Measurements from ENCODE around the gene KCNJ14.
"Not testable (repeated sequence)": the region's sequence is repeated elsewhere in the genome, so short reads cannot be mapped to it uniquely, and the experiment has no call there.

The KCNJ14 gene

DNA sequence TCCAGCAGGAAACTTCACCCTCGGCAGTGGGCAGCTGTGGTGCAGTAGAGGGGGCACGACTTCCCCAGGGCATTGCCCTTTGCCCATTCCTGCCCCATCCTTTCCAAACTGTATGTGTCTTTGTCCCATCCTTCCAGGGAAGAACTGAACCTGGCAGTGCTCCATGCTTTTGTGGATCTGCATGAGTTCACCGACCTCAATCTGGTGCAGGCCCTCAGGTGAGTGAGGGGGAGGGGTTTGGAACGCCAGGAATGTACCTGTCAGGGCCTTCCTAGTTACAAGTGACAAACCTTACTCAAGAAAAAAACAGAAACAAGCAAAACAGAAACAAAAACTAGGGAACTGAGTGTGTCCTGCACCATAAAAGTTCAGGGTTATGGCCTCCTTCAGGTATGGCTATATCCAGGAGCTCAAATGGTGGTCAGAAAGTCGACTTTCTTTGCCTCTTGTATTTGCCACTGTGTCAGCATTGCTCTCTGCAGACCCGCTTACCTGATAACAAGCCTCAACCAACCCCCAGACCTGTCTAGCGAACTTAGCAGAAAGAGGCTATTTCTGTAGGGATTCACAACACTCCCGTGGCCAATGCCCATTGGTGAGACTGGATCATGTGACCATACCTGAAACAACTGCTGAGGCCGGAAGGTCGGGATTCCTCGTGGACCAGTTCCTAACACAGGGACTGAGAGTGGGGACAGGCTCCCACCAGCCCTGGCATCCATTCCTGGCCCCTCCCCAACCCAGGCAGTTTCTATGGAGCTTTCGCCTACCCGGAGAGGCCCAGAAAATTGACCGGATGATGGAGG lies 18.0 kb downstream of the KCNJ14 start:
- no peak for DNase-seq

- DNase-seq = no peak
Observed at GRCh38 chr19:48474084-48474592, 18.8 kb downstream of the KCNJ14 start.

DNA sequence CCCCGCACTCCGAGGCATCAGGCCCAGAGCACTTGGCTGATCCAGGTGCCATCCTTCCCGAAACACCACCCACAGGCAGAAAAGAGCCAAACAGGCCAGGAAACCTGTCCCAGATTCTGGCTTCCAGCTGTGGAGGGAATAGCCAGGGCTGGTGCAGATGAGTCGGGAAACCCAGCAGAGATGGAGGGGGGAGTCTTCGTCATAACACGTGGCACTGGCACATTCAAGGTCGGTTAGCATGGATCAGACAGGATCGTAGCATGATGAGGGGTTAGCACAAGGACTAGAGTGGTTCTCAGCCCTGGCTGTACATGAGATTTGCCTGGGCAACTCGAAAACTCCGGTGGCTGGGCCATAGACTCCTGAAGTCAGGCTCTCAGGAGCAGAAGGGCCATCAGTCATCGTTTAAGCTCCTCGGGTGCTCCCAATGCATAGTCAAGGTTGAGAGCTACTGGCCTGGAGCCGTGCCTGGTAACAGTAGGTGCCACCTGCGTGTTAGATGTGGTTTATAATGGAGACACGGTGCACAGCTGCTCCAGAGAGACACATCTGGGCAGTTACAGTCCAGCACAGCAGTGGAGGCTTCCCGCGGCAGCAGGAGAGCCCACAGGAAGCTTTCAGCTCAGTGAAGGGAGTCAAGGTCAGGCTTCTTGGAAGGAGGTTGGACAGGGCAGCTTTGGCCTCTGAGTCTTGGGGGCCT lies 20.1 kb downstream of the KCNJ14 start:
- DNase-seq = no peak

GRCh38 chr19:48476176-48476575 lies 20.8 kb downstream of the KCNJ14 start:
- DNase-seq = no peak

DNA sequence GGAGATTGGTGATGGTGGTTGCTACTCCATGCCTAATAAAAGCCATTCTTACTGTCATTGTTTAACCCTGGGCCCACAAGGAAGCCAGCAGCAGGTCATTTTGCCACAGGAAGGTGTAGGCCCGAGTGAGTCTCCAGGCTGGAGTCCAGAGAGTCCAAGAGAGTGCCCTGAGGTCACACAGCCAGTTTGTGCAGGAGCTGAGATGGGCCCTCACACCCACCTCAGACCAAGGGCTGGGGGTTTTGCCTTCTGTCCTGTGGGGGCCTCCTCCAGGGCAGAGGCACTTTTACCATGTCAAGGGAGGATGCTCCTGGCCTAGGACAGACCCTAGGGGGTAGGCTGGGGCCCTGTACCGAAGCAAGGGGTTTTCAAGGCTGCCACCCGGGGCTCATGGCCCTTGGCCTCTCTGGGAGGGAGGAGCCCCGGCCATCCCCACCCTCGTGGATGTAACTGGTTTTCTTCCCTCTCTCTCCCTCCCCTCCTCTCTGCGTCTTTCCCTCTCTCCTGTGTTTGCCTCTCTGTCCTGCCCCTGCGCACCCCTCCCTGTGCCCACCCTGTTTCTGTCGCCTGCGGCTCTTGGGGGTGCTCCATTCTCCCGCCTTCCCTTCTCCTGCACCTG lies 21.8 kb downstream of the KCNJ14 start:
- DNase-seq = no peak

DNA sequence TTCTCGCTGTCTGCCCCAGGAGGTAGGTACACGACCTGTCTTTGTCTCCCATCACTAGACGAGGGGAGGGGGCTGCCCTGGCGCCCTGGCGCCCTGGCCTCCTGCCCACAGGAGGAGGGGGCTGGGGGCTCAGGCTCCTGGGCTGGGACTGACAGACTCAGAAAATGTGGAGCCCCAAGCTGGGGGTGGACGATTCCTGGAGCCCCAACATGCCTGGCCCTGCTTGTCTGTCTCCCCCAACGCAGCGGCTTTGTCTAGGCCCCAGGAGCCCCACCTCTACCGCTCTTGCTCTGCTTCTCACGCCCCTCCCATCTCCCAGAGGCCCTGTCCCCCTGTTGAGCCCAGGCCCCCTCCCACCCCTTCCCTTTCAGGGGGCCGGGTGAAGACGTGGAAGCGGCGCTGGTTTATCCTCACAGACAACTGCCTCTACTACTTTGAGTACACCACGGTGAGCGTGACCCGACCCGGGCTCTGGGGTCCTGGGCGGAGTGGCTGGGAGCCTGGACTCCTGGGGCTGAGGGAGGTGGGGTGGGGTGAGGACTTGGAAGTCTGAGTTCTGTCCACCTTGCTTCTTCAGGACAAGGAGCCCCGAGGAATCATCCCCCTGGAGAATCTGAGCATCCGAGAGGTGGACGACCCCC lies 22.4 kb downstream of the KCNJ14 start:
- no peak for DNase-seq

GRCh38 chr19:48478339-48479256 lies 23.2 kb downstream of the KCNJ14 start:
- no peak for DNase-seq

- no peak for DNase-seq
Observed at GRCh38 chr19:48479686-48480085, 24.3 kb downstream of the KCNJ14 start.

DNA sequence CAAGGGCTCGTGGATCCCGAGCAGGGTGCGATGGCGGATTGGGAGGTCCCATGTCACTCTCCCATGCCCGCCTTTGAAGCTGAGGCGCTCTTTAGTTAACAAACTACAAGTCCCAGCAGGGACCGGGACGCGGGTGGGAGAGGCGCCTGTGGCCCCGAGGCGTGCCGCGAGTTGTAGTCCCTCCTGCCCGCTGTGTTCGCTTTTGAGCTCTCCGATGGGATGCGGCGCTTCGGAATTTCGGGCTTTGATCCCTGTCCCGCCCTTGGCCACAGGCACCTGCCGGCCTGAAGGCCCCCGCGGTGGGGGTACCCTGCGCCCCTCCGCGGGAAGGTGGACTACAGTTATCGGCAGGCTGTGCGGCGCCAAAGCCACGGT lies 24.8 kb downstream of the KCNJ14 start:
- DNase-seq = no peak

GRCh38 chr19:48480558-48481500 lies 25.5 kb downstream of the KCNJ14 start:
- DNase-seq = no peak

- DNase-seq = no peak
Observed at GRCh38 chr19:48481846-48482639, 26.7 kb downstream of the KCNJ14 start.

DNA sequence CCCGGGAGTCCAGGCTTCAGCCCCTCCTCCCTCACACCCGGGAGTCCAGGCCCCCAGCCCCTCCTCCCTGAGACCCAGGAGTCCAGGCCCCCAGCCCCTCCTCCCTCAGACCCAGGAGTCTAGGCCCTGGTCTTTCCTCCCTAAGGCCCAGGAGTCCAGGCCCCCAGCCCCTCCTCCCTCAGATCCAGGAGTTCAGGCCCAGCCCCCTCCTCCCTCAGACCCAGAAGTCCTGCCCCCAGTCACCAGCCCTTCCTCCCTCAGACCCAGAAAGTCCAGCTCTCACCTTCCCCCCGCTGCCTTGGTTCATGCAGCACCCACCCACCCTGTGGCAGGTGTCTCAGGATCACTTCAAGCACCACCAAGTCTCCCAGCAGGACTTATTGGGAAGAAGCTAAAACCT lies 27.9 kb downstream of the KCNJ14 start:
- DNase-seq = no peak

- DNase-seq = no peak
Observed at GRCh38 chr19:48484247-48484893, 29.0 kb downstream of the KCNJ14 start.

DNA sequence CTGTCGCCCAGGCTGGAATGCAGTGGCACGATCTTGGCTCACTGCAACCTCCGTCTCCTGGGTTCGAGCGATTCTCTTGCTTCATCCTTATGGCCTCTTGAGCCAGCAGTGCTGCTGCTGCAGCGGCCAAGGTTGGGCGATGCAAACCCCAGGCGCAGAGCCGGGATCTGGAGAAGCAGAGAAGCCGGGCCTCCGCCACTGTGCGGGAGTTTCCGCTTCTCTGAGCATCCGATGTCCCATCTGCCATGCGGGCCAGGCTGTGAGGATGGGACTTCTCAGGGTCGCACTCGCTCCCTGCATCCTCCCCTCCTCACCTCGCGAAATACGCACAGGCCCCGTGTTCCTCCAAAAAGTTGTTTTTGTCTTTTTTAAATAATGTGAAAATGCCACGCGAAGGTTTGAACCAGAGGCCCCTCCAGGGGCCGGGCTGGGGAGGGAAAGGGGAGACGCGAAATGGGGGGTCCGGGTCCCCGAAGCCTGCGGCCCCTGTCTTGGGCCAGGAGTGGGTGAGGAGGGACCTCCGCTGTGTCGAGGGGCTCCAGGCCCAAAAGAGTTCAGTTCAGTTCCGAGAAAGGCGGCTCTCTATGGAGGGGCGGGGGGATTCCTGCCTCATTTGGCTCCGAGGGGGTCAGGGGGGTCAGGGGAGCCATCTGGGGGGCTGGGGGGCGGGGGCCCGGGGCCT lies 29.7 kb downstream of the KCNJ14 start:
- no peak for DNase-seq

GRCh38 chr19:48486706-48487105 lies 31.3 kb downstream of the KCNJ14 start:
- DNase-seq = not testable (repeated sequence)

- no peak for DNase-seq
Observed at GRCh38 chr19:48487544-48487943, 32.2 kb downstream of the KCNJ14 start.

- DNase-seq = no peak
Observed at GRCh38 chr19:48487948-48488347, 32.6 kb downstream of the KCNJ14 start.

- DNase-seq = not testable (repeated sequence)
Observed at GRCh38 chr19:48488478-48488877, 33.1 kb downstream of the KCNJ14 start.
